ENCODE measurements around the gene GNG7.
"Not testable (repeated sequence)": the region's sequence is repeated elsewhere in the genome, so short reads cannot be mapped to it uniquely, and the experiment has no call there.

The GNG7 gene

DNA sequence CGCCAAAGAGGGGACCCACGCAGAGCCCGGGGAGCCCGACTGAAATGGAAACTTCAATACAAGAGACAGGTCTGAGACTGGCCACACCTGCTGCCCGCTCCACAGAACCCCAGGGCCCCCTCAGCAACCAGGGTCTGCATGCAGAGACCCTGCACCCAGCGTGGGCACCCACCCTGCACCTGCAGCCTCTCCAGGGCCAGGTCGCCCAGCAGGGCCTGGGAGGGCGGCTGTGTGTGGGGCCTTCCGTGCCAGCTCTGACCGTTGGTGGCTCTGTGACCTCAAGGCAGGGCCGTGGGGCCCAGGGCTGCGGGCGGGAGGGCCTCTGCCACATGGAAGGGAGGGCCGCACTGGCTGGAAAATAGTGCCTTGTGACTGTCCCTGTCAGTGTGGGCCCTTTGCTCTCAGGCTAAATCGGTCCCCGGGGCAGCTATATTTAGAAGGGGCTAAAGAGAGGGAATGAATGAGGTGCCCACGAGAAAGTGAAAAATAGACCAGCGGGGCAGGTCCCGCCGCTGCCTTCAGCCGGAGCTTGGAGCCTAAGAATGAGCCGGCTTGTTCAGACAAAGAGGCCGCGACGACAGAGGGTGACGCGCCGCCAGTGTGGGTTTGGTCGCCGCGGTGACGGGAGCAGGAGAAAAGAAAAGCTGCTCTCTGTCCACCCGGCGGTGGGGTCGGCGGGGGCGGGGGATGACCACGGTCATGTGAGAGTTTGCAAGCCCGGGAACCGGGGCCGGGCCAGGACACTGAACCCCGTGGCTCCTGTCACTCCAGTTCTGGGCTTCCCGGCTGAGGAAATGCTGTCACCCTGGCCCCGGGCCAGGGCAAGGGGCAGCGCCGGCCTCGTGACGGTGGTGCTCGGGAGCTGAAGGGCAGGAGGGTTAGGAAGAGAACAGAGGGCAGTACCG lies 156.1 kb downstream of the GNG7 start:
- DNase-seq = no peak

DNA sequence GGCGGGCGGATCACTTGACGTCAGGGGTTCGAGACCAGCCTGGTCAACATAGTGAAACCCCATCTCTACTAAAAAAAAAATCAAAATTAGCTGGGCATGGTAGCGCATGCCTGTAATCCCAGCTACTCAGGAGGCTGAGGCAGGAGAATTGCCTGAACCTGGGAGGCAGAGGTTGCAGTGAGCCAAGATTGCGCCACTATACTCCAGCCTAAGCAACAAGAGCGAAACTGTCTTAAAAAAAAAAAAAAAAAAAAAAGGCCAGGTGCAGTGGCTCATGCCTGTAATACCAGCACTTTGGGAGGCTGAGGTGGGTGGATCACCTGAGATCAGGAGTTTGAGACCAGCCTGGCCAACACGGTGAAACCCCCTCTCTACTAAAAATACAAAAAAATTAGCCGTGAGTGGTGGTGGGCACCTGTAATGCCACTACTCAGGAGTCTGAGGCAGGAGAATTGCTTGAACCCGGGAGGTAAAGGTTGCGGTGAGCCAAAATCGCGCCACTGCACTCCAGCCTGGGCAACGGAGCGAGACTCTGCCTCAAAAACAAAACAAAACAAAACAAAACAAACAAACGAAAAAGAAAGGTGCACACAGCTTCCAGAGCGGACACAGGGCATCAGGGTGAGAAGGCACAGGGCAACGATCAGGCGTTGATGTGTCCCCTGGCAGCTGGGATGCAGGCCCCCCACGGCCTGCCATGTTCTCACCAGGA lies 156.9 kb downstream of the GNG7 start:
- DNase-seq = not testable (repeated sequence)

DNA sequence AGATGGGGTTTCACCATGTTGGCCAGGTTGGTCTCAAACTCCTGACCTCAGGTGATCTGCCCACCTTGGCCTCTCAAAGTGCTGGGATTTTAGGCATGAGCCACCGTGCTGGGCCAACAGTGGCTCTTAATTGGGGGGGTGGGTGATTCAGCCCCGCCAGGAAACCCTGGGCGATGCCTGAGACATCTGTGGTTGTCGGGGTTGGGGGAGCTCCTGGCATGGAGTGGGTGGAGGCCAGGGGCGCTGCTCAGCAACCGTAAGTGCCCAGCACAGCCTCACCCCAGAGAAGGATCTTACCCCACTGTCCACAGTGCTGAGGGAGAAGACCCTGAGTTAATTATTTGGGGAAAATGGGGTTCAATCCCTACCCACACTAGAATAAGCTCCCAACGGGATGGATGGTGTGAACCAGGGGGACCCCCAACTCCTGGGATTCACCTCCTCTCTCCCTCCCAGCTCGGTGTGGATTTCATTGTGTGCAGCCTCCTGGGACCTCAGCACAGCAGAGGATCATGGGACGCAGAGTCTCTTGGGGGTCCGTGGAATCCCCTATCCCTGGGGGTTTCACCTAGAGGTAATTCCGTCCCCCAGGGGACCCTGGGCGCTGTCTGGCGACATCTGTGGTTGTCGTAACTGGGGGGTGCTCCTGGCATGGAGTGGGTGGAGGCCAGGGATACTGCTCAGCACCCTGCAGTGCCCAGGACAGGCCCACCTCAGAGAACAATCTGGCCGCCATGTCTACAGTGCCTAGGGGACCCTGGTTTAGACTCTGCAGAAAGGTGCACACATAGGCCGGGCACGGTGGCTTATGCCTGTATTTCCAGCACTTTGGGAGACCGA lies 157.7 kb downstream of the GNG7 start:
- DNase-seq = no peak

DNA sequence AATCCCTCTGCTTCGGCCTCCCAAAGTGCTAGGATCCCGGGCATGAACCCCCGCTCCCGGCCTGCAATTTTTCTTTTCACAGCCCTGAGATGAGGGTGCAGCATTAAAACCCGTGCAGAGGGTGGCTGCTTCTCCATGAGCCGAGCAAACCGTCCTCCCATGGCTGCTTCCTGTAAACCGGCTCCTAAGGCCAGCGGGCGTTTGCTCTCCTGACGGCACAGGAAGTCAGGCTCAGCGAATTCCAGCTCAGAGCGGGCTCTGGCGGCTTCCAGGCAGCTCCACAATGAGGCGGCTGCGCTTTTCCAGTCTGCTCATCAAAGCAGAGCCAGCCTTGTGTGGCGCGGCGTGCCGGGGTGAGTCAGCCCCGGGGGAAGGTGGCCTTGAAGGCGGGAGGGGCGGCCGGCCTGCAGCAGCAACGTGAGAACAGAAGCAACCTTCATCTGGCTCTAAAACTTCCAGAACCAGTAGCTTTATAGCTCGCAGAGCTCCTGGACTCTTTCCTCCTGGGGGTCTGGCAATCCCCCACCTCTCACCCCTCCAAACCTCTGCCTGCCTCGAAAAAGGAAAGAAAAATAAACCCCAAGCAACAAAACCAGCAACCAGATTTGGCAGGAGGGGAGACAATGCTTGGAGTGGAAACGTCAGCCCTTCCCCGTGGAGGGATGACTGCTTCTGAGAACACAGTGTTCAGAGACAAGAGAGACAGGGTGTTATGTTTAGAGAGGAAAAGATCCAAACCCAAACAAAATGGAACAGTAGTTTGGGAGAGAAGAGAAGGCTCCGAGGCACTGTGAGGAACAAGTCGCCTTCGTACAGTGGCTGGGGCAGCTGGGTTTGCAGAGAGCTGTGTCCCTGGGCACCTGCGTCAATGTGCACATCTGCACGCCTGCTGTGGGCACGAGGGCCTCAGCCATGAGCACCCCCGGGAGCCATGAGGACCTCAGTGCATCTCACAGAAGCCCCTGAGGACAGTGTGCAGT lies 158.7 kb downstream of the GNG7 start:
- peak; percentile 98 for DNase-seq

DNA sequence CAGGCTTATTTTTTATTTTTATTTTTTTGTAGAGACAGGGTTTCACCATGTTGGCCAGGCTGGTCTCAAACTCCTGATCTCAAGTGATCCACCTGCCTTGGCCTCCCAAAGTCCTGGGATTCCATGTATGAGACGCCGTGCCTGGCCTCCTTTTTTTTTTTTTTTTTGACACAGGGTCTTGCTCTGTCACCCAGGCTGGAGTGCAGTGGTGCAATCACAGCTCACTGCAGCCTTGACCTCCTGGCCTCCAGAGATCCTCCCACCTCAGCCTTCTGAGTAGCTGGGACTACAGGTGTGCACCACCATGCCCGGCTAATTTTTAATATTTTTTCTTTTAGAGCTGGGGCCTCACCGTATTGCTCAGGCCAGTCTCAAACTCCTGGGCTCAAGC lies 159.4 kb downstream of the GNG7 start:
- DNase-seq = not testable (repeated sequence)

DNA sequence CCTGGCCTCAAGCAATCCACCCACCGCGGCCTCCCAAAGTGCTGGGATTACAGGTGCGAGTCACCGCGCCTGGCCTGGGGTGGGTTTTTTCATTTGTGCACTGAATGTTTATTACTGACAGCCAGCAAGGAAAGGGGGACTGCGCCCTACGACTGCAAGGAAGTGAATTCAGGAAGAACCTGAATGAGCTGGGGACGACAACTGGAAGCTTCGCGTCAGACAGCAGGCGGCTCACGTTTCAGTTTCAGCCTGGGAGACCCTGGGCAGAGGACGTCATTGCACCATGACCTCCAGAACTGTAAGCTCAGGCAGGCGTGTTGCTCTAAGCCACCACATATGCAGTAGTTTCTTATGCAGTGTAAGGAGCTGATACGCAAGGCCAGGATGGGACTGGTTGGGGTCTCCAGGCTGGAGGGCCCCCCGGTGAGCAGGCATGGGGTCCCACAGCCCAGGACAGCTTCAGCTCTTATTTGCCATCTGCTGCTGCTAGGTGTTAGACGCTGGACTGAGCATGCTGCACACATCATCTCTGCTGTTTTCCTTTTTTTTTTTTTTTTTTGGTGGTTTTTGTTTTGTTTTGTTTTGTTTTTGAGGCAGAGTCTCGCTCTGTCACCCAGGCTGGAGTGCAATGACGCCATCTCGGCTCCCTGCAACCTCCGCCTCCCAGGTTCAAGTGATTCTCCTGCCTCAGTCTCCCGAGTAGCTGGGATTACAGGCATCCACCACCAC lies 160.0 kb downstream of the GNG7 start:
- no peak for DNase-seq

DNA sequence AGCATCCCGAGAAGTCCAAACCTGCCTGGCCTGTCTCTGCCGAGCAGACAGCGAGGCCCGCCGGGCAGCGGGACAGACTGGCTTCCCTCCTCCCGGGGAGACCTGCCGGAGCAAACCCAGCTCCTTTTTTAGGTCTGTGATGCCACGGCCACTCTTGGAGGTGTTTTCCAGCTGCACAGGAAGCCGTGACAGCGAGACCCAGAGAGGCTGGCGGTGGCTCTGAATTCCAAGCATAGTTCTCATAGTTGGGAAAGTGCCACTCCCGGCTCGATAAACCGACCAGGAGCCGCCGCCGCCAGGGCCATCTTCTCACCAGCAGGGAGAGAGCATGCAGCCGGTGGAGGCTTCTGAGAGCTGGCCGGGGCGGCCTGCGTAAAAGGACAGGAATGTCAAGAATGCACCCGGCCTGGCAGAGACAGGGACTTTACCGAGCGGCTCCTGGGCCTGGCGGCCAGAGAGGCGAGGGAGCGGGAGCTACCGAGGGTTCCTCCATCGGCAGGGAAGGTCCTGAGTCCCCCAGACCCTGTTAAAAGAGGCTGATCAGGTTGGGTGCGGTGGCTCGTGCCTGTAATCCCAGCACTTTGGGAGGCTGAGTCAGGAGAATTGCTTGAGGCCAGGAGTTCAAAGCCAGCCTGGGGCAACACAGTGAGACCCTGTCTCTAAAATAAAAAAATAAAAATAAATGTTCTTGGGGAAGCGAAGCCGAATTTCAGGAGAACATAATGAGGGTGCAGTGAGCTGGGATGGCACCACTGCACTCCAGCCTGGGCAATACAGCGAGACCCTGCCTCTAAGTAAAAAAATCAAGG lies 161.6 kb downstream of the GNG7 start:
- peak; percentile 99 for DNase-seq

DNA sequence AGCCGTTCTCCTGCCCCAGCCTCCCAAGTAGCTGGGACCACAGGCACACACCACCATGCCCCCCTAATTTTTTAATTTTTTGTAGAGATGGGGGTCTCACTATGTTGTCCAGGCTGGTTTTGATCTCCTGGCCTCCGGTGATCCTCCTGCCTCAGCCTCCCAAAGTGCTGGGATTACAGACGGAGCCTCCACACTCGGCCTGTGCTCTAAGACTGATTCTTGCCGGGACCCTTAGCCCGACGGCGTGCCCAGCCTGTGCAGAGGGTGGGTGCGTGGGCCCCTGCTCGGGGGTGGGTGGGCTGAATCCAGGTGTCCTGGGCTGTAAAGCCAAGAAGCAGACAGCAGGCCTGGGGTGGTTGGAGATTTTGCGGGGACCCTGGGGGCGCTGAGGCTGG lies 162.2 kb downstream of the GNG7 start:
- no peak for DNase-seq

DNA sequence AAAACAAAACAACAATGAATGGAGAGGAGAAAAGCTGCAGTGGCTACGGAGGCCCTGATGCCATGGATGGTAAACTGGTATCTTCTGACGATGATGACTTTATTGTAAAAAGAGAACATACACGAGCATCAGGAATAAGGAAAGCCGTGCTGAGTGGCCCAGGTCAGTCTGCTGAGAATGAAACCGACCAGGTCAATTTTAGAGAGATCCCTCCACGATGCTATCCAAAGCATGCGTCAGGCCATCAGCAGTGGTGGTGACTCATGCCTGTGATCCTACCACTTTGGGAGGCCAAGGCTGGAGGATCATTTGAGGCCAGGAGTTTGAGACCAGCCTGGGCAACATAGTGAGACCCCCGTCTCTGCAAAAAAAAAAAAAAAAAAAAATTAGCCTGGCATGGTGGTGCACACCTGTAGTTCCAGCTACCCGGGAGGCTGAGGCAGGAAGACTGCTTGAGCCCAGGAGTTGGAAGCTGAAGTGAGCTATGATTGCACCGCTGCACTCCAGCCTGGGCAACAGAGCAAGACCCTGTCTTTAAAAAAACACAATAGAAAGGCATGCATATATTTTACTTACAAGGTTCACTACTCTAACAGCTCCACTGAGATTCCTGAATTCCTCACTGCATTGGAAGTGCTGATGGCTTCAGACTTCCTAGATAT lies 164.3 kb downstream of the GNG7 start:
- DNase-seq = no peak

DNA sequence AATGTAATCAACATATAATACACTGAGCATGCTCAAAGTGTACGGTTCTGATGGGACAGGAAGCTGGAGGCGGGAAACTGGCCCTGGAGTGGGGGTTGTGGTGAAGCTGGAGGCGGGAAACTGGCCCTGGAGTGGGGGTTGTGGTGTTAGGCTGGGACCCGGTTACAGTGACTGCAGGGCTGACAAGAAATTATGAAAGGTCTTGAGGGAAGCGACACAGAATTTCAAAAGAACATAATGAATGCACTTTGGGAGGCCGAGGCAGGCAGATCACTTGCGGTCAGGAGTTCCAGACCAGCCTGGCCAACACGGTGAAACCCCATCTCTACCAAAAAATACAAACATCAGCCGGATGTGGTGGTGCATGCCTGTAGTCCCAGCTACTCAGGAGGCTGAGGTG lies 164.9 kb downstream of the GNG7 start:
- DNase-seq = not testable (repeated sequence)

DNA sequence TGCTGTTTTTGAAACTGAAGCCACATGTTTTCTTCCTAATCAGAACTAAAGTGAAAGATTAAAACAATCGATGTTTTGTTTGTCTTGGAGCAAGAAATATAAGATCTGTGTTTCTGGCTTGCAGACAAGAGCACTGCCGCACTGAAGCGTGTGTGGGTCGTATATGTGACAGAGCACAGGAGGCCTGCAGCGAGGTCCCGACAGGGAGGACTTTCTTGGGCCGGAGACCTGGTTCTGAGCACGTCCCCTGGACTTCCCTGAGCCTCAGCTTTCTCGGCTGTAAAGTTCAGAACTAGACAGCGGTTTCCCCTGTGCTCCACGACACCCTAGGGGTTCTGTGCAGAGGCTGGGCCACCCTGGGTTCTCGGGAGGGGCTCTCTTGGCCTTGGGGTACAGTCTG lies 166.0 kb downstream of the GNG7 start:
- no peak for DNase-seq

DNA sequence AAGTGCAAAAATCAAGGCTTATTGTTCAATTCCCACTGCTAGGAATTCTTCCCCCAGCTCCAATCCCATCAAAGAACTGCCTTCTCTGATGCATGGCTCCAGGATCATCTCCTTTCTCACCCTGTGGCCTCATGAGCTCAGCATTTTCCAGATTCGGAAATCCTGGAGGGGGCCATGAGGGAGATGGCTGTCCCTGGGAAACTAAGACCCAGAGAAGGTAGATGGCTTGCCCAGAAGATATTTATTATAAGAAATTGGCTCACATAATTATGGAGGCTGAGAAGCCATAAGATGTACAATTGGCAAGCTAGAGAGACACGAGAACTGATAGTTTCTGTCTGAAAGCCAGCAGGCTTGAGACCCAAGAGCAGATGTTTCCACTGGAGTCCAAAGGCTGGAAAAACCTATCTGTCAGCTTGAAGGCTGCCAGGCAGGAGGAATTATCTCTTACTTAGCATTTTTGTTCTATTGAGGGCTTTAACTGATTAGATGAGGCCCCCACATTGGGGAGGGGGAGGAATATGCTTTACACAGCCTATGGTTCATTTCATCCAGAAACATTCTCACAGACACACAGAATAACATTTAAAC lies 168.0 kb downstream of the GNG7 start:
- no peak for DNase-seq

DNA sequence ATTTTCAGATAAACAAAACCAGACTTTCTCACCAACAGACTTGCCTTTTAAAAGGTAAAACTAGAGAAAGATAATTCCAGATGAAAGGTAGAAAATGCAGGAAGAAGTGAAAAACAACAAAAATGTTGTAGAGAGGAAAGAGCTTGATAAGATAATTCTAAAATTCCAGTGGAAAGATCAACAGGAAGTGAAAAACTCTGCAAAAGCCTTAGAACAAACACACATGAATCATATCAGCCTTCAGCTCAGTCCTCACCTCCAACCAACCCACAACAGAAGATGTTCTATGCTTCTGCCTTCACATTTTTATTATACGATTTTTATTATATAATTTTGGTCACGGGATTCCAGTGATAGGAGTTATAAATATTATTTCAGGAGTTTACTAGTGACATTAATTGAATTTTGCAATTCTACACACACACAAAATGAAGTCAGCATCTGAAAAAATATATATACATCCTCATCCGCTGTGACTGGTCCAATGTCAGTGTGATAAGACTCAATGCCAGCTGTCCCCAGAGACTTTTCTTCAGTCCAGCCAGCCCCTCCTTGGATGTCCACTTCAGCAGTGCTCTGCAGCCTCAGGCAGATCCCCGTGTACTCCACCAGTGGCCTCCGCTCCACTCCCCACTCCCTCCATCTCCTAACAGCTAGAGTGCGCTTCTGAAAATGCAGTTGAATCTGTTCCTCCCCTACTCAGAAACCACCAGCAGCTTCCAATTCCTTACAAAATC lies 168.6 kb downstream of the GNG7 start:
- no peak for DNase-seq

DNA sequence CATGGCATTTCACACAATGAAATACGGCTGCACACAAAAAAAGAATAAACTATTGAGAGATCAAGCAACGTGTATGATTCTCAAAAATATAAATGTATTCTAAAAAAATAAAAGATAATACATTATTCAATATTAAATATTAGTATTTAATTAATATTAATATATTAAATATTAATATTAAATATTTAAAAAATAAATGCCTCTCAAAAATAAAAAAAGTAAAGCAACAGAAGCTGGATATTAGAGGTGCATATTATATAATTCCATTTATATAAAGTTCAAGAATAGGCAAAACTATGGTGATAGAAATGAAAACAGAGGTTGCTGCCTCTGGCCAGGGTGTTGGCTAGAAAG lies 169.4 kb downstream of the GNG7 start:
- no peak for DNase-seq

DNA sequence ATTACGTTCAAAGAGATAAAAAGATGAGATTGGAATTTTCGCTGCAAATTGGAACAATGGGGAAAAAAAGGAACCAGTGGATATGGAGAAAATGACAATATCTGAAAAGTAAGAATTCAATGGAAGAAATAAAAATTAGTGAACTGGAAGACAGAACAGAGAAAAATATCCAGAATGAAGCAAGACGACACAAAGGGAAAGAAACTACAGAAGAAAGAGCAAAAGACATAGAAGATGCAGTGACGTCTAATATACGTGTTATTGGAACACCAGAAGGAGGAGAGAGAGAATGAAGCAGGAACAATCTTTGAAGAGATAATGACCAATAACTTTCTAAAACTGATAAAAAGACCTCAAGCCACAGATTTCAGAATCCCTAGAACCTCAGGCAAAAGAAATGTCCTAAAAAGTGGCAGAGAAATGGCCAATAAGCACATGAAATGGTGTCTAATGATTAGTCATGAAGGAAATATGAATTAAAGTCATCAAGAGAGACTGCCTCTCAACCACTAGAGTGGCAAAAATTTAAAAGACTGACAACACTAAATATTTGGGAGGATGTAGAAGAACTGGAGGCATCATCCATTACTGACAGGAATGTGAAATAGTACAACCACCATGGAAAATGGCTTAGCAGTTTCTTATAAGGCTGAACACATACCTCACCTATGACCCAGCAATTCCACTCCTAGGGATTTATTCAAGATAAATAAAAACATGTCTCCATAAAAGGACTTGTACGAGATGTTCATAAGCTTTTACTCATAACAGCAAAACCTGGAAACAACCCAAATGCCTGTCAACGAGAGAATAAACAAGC lies 170.0 kb downstream of the GNG7 start:
- DNase-seq = peak; percentile 93

DNA sequence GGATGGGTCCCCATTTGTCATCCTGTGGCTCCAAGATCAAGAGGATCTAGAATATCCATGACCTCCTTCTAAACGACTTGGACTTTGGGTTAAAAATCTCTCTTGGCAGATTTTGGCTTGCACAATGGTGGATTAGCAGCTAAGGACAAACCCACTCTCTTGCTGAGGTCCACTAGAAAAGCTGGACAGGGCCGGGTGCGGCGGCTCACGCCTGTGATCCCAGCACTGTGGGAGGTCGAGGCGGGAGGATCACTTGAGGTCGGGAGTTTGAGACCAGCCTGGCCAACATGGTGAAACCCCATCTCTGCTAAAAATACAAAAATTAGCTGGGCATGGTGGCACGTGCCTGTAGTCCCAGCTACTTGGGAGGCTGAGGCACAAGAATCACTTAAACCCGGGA lies 172.6 kb downstream of the GNG7 start:
- not testable (repeated sequence) for DNase-seq

DNA sequence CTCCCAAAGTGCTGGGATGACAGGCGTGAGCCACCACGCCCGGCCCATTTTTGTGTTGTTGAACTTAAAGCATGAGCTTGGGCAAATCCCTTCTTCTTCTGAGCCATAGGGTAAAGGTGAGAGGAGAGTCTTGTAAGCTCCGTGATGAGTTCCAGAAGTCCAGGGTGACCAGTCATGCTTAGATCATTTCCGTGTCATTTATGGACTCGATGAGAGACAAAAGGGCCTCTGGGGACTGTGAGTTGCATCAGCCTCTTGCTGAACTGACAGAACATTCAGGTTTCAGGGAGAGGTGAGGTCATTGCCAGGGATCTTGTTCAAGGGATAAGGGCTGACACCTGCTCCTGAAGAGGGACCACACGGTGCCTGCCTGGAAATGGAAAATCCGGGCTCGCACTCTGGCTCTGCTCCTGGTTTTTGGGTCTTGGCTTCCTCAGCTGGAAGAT lies 173.0 kb downstream of the GNG7 start:
- peak; percentile 59 for DNase-seq

DNA sequence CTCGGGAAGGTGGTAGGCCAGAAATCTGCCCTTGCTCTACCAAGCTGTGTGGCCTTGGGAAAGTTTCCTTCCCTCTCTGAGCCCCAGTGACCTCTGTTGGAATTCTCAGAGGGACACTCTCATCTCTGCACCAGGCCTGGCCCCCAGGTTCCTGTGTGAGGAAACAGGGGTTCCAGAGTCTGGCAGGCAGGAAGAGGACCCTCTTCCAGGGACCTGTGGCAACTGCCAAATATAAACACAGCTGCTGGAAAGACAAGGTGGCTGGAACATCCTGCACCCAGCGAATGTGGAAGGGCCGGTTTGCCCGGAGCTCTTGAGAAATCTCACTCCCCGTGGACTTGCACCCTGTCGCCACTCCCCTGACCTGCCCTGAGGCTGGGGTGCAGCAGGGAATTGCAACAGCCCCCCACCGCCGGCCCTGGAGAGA lies 173.8 kb downstream of the GNG7 start:
- DNase-seq = no peak
